K562 (cell line): ENCODE results near the gene CLASP2. TPM values are rescaled to one million over a fixed set of nuclear protein-coding genes. Genes with fewer than 3 reads are reported as not detected.

Experiments used
- ATAC-seq: fragments of 200-7000 bp; cut with Tn5 transposase; 3 replicates; pipeline ENCODE4 v1.9.1; 2020; ENCODE audit warnings: moderate library complexity
- BruUV-seq: library from RNA; stranded (reverse); fragments of 400-500 nt; replicated peaks from 2 replicates; lab custom pipeline; 2021; lab: Mats Ljungman, UMichigan
- CTCF ChIA-PET: fragments of 300-600 bp; formaldehyde crosslinking; extraction: SDS; loops from one replicate; lab custom pipeline; 2021; ENCODE audit warnings: low intra/inter-chr PET ratio; lab: Yijun Ruan, JAX
- POLR2A ChIA-PET: fragments of 300-600, 350-650 bp; sonication (Branson Sonifier 250); formaldehyde crosslinking; extraction: SDS; loops from one replicate; lab custom pipeline; 2021; ENCODE audit warnings: antibody characterized with exemption, inconsistent platforms; lab: Yijun Ruan, JAX
- DNase-seq, 4 experiments: peaks; one replicate each; pipeline versions ENCODE4 v3.0.0 to v3.0.0-alpha.2; 2011 to 2018; ENCODE audit warnings: low spot score in 3 of 4, mixed read lengths in 3 of 4; ENCODE audit errors: extremely low read depth in 1 of 4
- FAIRE-seq: peaks from 2 replicates; lab custom pipeline; 2011; peaks lifted over from hg19 to GRCh38; lab: Jason Lieb, UNC
- H2AFZ ChIP-seq: 2 replicates; pipeline ENCODE4 v1.6.0; 2011; ENCODE audit warnings: low read depth, low read length, control low read depth, inconsistent platforms
- H3K27ac ChIP-seq: fragments of 200-600 bp; 3 replicates; pipeline ENCODE4 v1.8.0; 2011; ENCODE audit warnings: low read depth, mild to moderate bottlenecking, control low read depth, inconsistent platforms, low read length, moderate library complexity, mixed read lengths; ENCODE audit errors: extremely low read depth
- H3K27me3 ChIP-seq, 2 experiments: fragments of 300-600 bp in 1 of 2; 2 replicates in 1 of 2; 3 replicates in 1 of 2; pipeline versions ENCODE4 v1.6.0 to v1.8.0; 2011; ENCODE audit warnings: inconsistent platforms in 2 of 2, low read length in 2 of 2, mild to moderate bottlenecking in 1 of 2, mixed read lengths in 1 of 2, moderate library complexity in 1 of 2; ENCODE audit not compliant: control insufficient read depth in 2 of 2, insufficient read depth in 2 of 2
- H3K36me3 ChIP-seq: fragments of 300-600 bp; 3 replicates; pipeline ENCODE4 v1.8.0; 2011; ENCODE audit warnings: mild to moderate bottlenecking, low read length, inconsistent platforms; ENCODE audit not compliant: control insufficient read depth, insufficient read depth
- H3K4me1 ChIP-seq, 2 experiments: fragments of 200-600 bp in 1 of 2; replicated peaks in 1 of 2; 2 replicates in 1 of 2; 3 replicates in 1 of 2; pipeline versions ENCODE4 v1.5.1 to v1.8.0; 2011; ENCODE audit warnings: inconsistent platforms in 2 of 2, low read length in 2 of 2, mild to moderate bottlenecking in 1 of 2, mixed read lengths in 1 of 2, moderate library complexity in 1 of 2; ENCODE audit not compliant: control insufficient read depth in 2 of 2, insufficient read depth in 2 of 2
- H3K4me2 ChIP-seq: 2 replicates; pipeline ENCODE4 v1.6.1; 2011; ENCODE audit warnings: low read length, control low read depth, inconsistent platforms, mixed read lengths; ENCODE audit not compliant: insufficient read depth
- H3K4me3 ChIP-seq: fragments of 200-600 bp; sonication (generic), shearing (Covaris generic); 2 replicates; pipeline ENCODE4 v1.5.1; 2016; ENCODE audit warnings: control low read depth, inconsistent platforms
- H3K79me2 ChIP-seq: fragments of 200-600 bp; 3 replicates; pipeline ENCODE4 v1.8.0; 2011; ENCODE audit warnings: low read length, inconsistent platforms; ENCODE audit not compliant: control insufficient read depth, insufficient read depth
- H3K9ac ChIP-seq, 2 experiments: 2 replicates each; pipeline versions ENCODE4 v1.6.0 to v1.6.1; 2011; ENCODE audit warnings: low read depth in 2 of 2, low read length in 2 of 2, control low read depth in 1 of 2, inconsistent platforms in 1 of 2, mild to moderate bottlenecking in 1 of 2, mixed read lengths in 1 of 2; ENCODE audit not compliant: insufficient read depth in 1 of 2
- H3K9me1 ChIP-seq: one replicate; pipeline ENCODE4 v1.6.0; 2011; ENCODE audit warnings: inconsistent platforms, mild to moderate bottlenecking, low read length, moderate library complexity; ENCODE audit not compliant: control insufficient read depth, insufficient read depth
- H3K9me3 ChIP-seq: replicated peaks from 2 replicates; pipeline ENCODE4 v1.5.1; 2011; ENCODE audit warnings: low read depth, low read length, inconsistent platforms; ENCODE audit not compliant: control insufficient read depth, insufficient read depth
- H4K20me1 ChIP-seq: replicated peaks from 2 replicates; pipeline ENCODE4 v1.6.1; 2011; ENCODE audit warnings: low read length, inconsistent platforms, mixed read lengths; ENCODE audit not compliant: control insufficient read depth, insufficient read depth
- CUX1 ChIP-seq: fragments of 200-800 bp; sonication (Bioruptor generic); IDR thresholded peaks from 2 replicates; pipeline ENCODE4 v1.6.1; 2016; ENCODE audit warnings: missing genetic modification characterization, missing compliant biosample characterization
- DEAF1 ChIP-seq: fragments of 450-650 bp; formaldehyde crosslinking; IDR thresholded peaks from 2 replicates; pipeline ENCODE4 v1.4.0; 2020; ENCODE audit warnings: mild to moderate bottlenecking, moderate library complexity
- ELK1 ChIP-seq: sonication (generic); formaldehyde crosslinking; IDR thresholded peaks from 2 replicates; pipeline ENCODE4 v1.8.1; 2022; ENCODE audit warnings: missing genetic modification reagents
- HNRNPUL1 ChIP-seq: fragments of 200-400 bp; formaldehyde crosslinking; IDR thresholded peaks from 2 replicates; pipeline ENCODE4 v1.6.1; 2017; ENCODE audit warnings: low read length
- PYGO2 ChIP-seq: fragments of 450-650 bp; IDR thresholded peaks from 2 replicates; pipeline ENCODE4 v1.6.1; 2016; ENCODE audit warnings: mild to moderate bottlenecking, missing genetic modification characterization, moderate library complexity, missing compliant biosample characterization
- SFPQ ChIP-seq: fragments of 200-400 bp; formaldehyde crosslinking; IDR thresholded peaks from 2 replicates; pipeline ENCODE4 v1.6.1; 2017; ENCODE audit warnings: mild to moderate bottlenecking, low read depth, low read length, moderate library complexity
- TAF1 ChIP-seq: IDR thresholded peaks from 2 replicates; pipeline ENCODE4 v1.6.1; 2011; ENCODE audit warnings: mild to moderate bottlenecking, low read length, moderate library complexity; ENCODE audit not compliant: insufficient read depth, control insufficient read depth, severe bottlenecking; ENCODE audit errors: extremely low read depth
- XRCC5 ChIP-seq: fragments of 200-400 bp; formaldehyde crosslinking; IDR thresholded peaks from 2 replicates; pipeline ENCODE4 v1.6.1; 2017; ENCODE audit warnings: low read depth, mild to moderate bottlenecking, low read length
- ZBTB1 ChIP-seq: sonication (generic); formaldehyde crosslinking; IDR thresholded peaks from 2 replicates; pipeline ENCODE4 v1.8.1; 2023; ENCODE audit warnings: missing genetic modification reagents, low read depth, mild to moderate bottlenecking, borderline replicate concordance
- ZNF274 ChIP-seq: IDR thresholded peaks from 2 replicates; pipeline ENCODE4 v1.6.1; 2011; ENCODE audit warnings: low read depth, mild to moderate bottlenecking, low read length, moderate library complexity, borderline replicate concordance
- WGBS: fragments of 100-300 bp; shearing (Covaris generic); methylation state at CpG from one replicate; pipeline ENCODE4 v1.1.6; 2016; ENCODE audit warnings: low coverage, mixed read lengths; ENCODE audit not compliant: insufficient coverage; ENCODE audit errors: missing lambda C conversion rate; 5-methylcytosine and 5-hydroxymethylcytosine counted together
- in situ Hi-C: fragments of 300-500 bp; cut with MboI; formaldehyde crosslinking; loops from 4 replicates; pipeline ENCODE4 v1.15.0; 2018; ENCODE audit warnings: inconsistent platforms, mixed read lengths
- intact Hi-C: fragments of 100-400 bp; cut with micrococcal nuclease; formaldehyde crosslinking; loops from 2 replicates; pipeline ENCODE4 v1.14.2; 2022
- polyA plus RNA-seq, 8 experiments: library from polyadenylated mRNA; depleted of rRNA in 4 of 8; stranded (reverse) in 5 of 8; unstranded in 3 of 8; fragments of >200 nt; fragmentation: Nextera tagmentation in 2 of 8; fragmentation: Illumina TruSeq in 1 of 8; extraction: Ambion mirVana in 2 of 8; extraction: Trizol in 1 of 8; gene quantifications; 2 replicates each; pipeline versions ENCODE4 v1.2.1 to v1.2.3, GENCODE V29; 2011 to 2014; ENCODE audit warnings: inconsistent platforms in 1 of 8, missing spikeins in 1 of 8
- total RNA-seq, 7 experiments: library from RNA; depleted of rRNA in 6 of 7; stranded (reverse); fragments of >200 nt in 6 of 7; fragmentation: Illumina TruSeq in 2 of 7; extraction: Trizol in 2 of 7; gene quantifications; 2 replicates each; pipeline versions ENCODE4 v1.2.1 to v1.2.3, GENCODE V29; 2011 to 2021; ENCODE audit warnings: low replicate concordance in 1 of 7

Gene CLASP2
- total and polyA plus RNA-seq, 9 of the 15 experiments (the other 6 are each of a cell fraction or from before 2014, with no cell fraction given) = 13.5 to 107 (median 71.8) TPM

GRCh38 chr3:33582234-33582633, 135.8 kb downstream of the CLASP2 start (continued):
- no peak for TF ChIP-seq CUX1 (CRISPR knock-in tag)
- no peak for TF ChIP-seq PYGO2 (tag)

- no peaks in the 10 kb centered on the region for H3K9me3 ChIP-seq
- H4K20me1 ChIP-seq = no peaks in the 10 kb centered on the region
- WGBS = 89% methylated on average over 10 of the region's 10 CpGs
- H3K36me3 ChIP-seq = peaks cover 58% of the 10 kb centered on the region; the same call in 2 of the 3 replicates
- H3K9me1 ChIP-seq = no peaks in the 10 kb centered on the region
- H2AFZ ChIP-seq = no peak overlapping the region
- no peaks in the 10 kb centered on the region for H3K4me1 ChIP-seq
- in situ Hi-C loops = no loop called here
- no peak for ATAC-seq
- no peak overlapping the region for H3K4me2 ChIP-seq
- ChIA-PET POLR2A (interaction anchor here (1.1 kb wide), 1 partner anchor 19 kb away, joined by 4 read pairs; no protein-coding TSS in a partner anchor), CTCF (no interaction called here)
- H3K9ac ChIP-seq = no peak overlapping the region
- FAIRE-seq = no peak
- H3K27ac ChIP-seq = no peak overlapping the region
- H3K4me3 ChIP-seq = no peak overlapping the region
- no TSS peak for BruUV-seq
- H3K27me3 ChIP-seq = no peaks in the 10 kb centered on the region
- no peak for DNase-seq
- intact Hi-C loops = no loop called here
- no peaks in the 10 kb centered on the region for H3K79me2 ChIP-seq
- TF ChIP-seq SFPQ = no peak
- TF ChIP-seq XRCC5 = no peak
- no peak for TF ChIP-seq DEAF1 (CRISPR knock-in tag)
- no peak for TF ChIP-seq ZNF274
- TF ChIP-seq TAF1 = no peak
- TF ChIP-seq ZBTB1 (CRISPR knock-in tag) = no peak
- TF ChIP-seq HNRNPUL1 = no peak
- no peak for TF ChIP-seq ELK1
These were observed 136.4 kb downstream of the CLASP2 start for GRCh38 chr3:33581666-33582065.
